ENCODE data around the gene GLB1L2. TPM values are rescaled to one million over a fixed set of nuclear protein-coding genes. Genes with fewer than 3 reads are reported as not detected.

The GLB1L2 gene
- polyA plus RNA-seq, 3 donors, result 19.7 to 28.7 (median 24.5) TPM

GRCh38 chr11:134346101-134346975 lies 14.6 kb downstream of the GLB1L2 start:
- no peak for DNase-seq

- no peak for DNase-seq
Observed at GRCh38 chr11:134346976-134347350, 15.2 kb downstream of the GLB1L2 start.

GRCh38 chr11:134347441-134347840 lies 15.7 kb downstream of the GLB1L2 start:
- no peak for DNase-seq

GRCh38 chr11:134349109-134349801 lies 17.5 kb downstream of the GLB1L2 start:
- DNase-seq, result no peak

- no peak for DNase-seq
Observed at GRCh38 chr11:134349802-134350355, 18.1 kb downstream of the GLB1L2 start.

GRCh38 chr11:134350381-134350780 lies 18.6 kb downstream of the GLB1L2 start:
- DNase-seq, result no peak

DNA sequence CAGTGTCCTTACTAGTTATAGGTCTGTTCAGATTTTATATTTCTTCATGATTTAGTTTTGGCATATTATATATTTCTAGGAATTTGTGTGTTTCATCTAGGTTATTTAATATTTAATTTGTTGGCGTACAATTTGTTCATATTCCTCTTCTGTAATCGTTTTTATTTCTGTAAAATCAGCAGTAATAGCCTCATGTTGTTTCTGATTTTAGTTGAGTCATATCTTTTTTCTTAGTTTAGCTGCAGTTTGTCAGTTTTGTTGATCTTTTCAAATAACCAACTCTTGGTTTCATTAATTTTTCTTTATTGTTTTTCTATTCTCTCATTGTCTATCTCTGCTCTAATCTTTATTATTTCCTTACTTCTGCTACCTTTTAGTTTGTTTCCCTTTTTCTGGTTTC lies 20.3 kb downstream of the GLB1L2 start:
- DNase-seq, result no peak

DNA sequence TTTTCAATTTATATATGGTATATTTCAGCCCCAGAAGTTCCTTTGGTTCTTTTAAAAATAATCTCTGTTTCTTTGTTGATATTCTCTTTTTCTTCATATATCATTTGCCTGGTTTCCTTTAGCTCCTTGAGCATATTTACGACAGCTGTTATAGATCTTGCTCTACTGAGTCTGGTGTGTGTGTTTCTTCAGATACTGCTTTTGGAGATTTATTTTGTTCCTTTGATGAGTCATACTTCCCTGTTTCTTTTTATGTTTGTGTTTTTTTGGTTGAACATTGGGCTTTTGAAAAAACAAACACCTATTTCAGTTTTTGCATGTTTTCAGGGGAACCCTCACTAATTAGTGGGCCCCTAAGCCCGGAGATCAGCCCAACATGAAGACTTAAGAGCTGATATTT lies 23.3 kb downstream of the GLB1L2 start:
- no peak for DNase-seq

GRCh38 chr11:134355656-134356055 lies 23.9 kb downstream of the GLB1L2 start:
- DNase-seq, result no peak

GRCh38 chr11:134356656-134357544 lies 25.1 kb downstream of the GLB1L2 start:
- no peak for DNase-seq

- no peak for DNase-seq
Observed at GRCh38 chr11:134357545-134357839, 25.7 kb downstream of the GLB1L2 start.

DNA sequence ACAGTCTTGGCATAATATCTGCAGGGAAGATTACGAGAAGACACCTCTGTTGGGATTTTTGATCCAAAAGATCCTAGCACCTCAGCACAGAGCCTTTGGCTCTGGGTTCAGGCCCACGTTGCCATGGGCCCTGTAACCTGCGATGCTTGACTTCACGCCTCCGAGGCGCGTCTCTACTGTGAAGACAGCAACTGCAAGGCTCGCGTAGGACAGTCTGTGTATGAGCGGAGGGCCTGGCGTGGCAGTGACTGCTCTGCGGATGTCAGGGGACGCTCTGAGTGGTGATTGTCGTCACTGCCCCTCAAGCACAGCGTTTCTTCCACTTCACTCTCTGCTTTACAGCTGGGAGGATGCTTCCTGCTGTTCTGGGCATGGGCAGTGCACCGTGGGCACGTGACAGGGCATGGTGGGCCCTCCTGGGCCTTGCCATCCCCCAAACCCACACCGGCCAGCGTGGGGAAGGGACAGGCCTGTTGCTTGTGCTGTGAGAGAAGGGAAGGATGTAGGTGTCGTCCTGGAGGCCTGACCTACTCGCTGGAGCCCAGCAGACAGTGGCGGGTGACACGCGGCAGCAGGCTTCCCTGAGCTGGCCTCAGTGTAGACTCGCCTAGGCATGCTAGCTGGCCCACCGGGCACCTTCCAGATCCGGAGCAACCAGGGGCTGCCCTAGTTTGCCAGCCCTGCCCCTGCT lies 26.5 kb downstream of the GLB1L2 start:
- no peak for DNase-seq

DNA sequence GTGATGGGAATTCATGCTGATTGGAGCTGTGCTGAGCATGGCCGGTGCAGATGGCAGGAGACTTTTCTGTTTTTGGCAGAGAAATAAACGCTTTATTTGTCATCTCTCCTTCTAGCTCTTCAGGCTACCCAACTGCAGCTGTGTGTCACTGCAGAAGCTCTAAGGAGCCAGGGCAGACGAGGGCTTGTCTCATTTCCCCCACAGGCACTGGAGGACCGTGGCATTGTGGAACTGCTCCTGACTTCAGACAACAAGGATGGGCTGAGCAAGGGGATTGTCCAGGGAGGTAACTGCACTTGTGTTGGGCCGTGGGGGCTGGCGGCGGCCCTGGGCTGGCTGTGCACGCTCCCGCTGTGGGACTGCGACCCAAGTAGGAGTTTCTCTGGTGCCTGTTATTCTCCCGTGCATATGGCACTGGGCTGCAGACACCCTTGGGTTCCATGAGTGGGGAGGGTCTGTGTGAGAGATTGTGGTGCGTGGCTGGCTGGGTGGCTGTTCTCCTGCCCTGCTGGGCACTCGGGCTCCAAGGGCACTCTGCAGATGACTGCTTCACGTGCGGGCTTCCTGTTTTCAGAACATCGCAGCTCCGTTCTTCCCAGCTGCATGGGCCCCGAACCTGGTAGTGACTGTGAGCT lies 27.2 kb downstream of the GLB1L2 start:
- no peak for DNase-seq

DNA sequence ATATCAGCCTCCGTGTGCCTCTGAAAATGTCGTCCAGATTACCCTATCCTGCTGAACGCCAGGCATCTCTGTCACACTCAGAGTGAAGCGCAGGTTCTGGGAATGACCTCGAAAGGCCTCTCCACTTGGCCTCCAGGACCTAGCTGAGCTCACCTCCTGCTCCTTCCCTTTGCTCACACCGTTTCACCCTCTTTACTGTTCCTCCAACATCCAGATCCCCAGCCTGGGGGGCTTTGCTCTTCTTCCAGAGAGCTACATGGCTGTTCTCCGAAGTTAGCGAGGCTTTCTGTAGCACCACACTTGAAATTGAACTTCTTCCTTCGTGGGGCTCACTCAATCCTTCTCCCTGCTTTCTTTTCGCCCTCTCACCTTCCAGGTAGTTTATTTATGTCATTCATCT lies 27.9 kb downstream of the GLB1L2 start:
- no peak for DNase-seq

DNA sequence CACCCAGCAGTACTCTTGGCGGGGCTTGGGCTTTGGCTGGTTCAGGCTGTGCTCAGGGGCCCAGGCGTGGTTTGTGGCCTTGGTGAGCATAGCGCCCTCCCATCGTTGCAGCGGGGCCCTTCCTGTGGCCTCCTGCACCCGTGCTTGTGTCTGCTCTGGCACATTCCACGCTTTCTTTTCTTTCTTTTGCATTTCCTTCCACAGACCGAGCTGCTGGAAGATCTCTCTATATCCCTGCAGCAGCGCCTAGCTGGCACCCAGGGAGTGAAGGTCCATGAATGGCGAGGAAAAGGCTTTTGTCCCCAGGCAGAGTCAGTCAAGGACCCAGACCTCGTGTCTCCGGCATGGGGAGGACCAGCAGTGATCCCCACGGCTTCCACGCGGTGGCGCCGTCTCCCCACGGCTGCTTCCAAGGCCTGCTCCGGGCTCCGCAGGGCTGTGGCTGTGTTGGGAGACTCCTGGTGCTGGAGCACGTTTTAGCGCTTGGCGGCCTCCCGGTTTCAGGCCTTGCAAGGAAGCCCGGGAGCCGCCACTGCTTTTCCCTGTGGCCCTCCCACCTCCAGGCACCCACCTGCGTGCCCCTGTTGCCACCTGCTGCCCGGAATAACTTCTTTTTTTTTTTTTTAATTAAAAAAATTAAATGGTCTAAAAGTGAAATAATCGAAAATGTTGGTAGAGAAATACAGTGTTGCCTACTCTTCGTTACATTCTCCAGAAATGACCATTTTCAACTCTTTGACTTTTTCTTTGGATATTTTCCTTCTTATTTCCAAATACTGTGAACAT lies 28.5 kb downstream of the GLB1L2 start:
- peak; percentile 72 for DNase-seq

GRCh38 chr11:134361661-134362060 lies 29.9 kb downstream of the GLB1L2 start:
- no peak for DNase-seq

- no peak for DNase-seq
Observed at GRCh38 chr11:134362192-134362901, 30.6 kb downstream of the GLB1L2 start.

- no peak for DNase-seq
Observed at GRCh38 chr11:134363161-134363560, 31.4 kb downstream of the GLB1L2 start.

GRCh38 chr11:134363592-134363991 lies 31.8 kb downstream of the GLB1L2 start:
- DNase-seq, result no peak

DNA sequence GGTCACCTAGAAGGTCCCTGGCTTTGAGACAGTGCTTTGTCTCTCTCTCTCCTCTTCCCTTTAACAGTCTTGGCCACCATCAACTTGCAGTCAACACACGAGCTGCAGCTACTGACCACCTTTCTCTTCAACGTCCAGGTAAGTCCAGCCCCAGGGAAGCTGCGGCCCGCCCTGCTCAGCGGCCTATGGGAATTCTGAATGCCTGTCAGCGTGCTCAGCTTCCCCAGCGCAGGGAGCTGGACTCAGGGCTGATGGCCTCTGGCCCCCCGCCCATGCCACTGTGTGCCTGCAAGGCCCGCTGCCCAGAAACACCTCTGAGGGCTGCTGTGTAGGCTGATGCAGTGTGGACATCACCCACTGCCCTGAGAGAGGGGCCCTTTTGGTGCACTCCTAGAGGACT lies 32.5 kb downstream of the GLB1L2 start:
- DNase-seq, result no peak

All from renal pelvis (tissue), 4 donors.